IPS DF 4.7 (cell line): ENCODE data around the gene CLK1.
A peak's percentile ranks its signal among the peaks of the same experiment; 100 is the strongest.
"Not testable (repeated sequence)": the region's sequence is repeated elsewhere in the genome, so short reads cannot be mapped to it uniquely, and the experiment has no call there.

Experiments used
- DNase-seq: peaks from one replicate; pipeline ENCODE4 v3.0.0-alpha.2; 2013; ENCODE audit warnings: low spot score; ENCODE audit errors: extremely low read depth

CLK1 gene

GRCh38 chr2:200864176-200865034, at the start of gene CLK1:
CLK1 (minus strand) TSS chr2:200864658; CDS start chr2:200861862, 2,796 bp downstream.
- no peak for DNase-seq

- DNase-seq = no peak
Observed at GRCh38 chr2:200913654-200914053, 49.2 kb upstream of the CLK1 start.

- DNase-seq = no peak
Observed at GRCh38 chr2:200909958-200910357, 45.5 kb upstream of the CLK1 start.

GRCh38 chr2:200905618-200906296, 41.3 kb upstream of the CLK1 start:
- peak; percentile 28 for DNase-seq

DNA sequence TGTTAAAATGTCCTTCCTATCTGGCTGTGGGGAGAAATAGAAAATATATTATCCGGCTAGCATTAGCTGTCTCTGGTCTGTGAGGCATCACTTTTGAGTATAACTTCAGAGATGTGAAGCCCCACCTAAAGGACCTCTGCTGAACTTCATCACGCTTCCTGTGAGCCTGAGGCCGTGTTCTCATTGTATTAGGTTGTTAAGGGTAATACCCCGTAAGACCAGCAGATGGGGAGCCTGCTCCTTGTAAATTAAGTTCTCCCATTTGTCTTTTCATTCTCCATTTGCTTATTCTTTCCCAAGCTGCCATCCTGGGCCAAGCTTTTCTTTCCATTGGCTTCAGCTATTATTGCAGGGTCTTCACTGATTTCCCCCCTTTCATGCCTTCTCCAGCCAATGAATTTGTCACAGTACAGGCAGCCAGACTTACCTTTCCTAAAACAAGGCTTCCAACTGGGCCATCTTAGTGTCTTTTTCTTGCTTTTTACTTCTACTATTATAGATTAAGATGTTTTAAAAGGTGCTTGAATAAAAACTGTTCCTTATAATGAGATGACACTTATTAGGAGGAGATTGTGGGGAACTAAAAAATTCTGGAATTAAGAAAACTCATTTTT, 37.1 kb upstream of the CLK1 start:
- DNase-seq = peak; percentile 72

DNA sequence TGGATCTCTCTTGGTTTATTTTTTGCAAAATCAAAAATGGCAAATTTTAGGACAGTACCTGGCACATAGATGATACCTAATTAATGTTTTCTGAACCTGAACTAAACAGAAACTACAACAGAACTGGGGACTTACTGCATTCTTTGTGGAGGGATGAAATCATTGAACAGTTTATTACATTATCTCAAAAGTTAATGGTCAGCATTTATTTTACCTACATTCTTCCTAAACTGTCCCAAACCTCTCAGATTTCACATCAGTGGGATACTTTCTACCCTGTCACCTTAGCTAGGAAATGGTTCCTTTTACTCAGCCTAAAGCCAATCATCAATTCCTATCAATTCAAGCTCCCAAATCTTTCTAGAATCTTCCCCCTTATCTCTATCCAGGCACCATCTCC, 35.0 kb upstream of the CLK1 start:
- DNase-seq = no peak

- peak; percentile 95 for DNase-seq
Observed at GRCh38 chr2:200888704-200889625, 24.5 kb upstream of the CLK1 start, which contains the start of the genes NIF3L1 and PPIL3. NIF3L1 (plus strand) TSS chr2:200889371; CDS start chr2:200891944, 2,573 bp downstream. PPIL3 (minus strand) TSS chr2:200889077; CDS start chr2:200887615, 1,462 bp downstream.

DNA sequence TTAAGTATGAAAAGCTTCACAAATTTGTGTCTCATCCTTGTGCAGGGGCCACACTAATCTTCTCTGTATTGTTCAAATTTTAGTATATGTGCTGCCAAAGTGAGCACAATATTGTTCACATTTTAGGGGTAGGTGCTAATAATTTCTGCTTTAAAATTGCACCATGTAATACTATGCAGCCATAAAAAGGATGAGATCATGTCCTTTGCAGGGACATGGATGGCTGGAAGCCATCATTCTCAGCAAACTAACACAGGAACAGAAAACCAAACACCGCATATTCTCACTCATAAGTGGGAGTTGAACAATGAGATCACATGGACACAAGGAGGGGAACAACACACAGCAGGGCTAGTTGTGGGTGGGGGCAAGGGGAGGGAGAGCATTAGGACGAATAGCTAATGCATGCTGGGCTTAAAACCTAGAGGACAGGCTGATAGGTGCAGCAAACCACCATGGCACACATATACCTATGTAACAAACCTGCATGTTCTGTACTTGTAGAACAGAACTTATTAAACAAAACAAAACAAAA, 17.3 kb upstream of the CLK1 start:
- not testable (repeated sequence) for DNase-seq

- no peak for DNase-seq
Observed at GRCh38 chr2:200878289-200878880, 13.9 kb upstream of the CLK1 start.

- no peak for DNase-seq
Observed at GRCh38 chr2:200877443-200877842, 13.0 kb upstream of the CLK1 start.

- DNase-seq = no peak
Observed at GRCh38 chr2:200873560-200873959, 9.1 kb upstream of the CLK1 start.

DNA sequence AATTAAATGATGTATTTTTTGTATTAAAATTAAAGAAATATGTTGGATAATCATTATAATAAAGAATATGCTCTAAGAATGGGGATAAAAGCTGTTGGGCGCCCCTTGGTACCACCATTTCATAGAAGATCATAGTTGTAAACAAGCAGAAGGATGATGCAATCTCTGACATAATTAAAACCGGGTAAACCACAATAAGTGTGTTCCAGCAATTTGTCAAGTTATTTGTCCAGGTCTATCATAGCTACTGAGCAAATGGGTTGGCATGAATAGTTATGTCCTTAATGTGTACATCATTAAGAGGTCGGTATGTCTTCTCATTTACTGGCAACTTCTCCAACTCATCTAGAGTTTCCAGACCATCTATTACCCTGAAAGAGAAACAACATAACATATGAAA, 6.7 kb upstream of the CLK1 start:
- DNase-seq = no peak

DNA sequence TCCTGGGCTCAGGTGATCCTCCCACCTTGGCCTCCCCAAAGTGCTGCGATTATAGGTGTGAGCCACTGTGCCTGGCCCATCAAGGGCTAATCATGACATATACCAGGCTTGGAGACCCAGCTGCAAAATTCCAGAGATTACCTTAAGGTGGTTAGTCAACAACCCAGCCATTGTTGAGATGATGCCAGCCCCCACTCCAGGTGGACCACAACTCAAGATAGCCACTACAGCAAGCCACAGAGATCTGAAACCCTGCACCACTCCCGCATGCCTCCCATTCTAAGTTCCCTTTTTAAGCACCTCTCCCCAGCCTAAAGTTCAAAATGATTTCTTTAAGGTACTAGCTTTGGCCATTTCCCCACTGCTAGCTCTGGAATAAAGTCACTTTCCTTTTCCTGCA, 4.6 kb upstream of the CLK1 start:
- no peak for DNase-seq

DNA sequence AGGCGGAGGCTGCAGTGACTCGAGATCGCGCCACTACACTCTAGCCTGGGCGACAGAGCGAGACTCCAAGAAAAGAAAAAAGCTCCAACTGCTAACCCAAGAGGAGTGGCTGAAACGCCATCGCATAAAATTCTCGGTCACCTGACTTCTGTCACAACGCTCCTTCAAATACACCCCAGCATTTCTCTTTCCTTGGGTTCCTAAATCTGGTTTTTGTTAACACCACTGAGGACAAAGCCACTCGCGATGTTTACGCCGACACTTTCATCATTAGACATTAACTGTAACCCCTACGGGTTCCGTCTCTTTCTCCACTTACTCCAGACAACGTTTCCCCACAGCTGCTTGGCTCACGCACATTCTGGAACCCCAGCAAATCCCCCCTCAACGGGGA, 679 bp downstream of the CLK1 start:
- DNase-seq = no peak

DNA sequence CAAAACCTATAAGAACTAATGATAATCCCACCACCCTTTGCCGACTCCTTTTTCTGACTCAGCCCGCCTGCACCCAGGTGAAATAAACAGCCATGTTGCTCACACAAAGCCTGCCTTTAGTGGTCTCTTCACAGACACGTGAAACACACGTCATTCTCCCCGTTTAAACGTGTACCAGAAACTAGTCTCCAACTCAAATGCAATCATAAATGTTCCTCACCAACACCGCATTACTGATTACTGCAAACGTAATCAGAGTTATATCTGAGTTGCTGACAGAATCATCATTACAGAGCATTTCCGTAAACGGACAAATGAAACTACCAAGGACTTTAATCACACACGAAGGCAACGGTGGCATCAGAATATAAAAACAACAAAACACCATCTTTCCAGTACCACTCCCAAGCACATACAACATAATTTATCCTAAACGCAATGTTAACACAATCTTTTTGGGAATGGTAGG, 1.9 kb downstream of the CLK1 start:
- no peak for DNase-seq

DNA sequence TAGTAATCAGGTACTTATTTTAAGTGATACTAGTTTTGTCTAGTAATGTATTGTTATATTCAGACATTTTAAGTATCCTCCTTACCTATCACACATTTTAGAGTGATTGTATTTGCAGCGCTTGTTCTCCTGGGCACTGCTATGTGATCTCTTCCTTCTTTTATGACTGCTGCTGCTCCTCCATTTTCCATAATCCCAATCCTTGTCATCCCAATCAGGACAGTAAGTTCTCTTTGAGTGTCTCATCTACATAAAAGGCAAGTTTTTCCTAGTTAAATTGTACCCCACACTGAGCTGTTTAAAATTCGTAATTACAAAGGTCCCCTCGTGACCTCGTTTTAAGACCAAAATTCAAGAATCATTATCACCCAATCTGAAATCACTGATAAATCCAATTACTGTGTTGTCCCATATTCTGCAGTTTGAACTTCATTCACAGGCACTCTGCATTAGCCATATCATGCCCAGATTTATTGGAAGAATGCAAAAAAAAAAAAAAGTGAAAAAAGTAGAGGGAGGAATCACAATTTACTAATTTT, 2.8 kb downstream of the CLK1 start:
- no peak for DNase-seq

DNA sequence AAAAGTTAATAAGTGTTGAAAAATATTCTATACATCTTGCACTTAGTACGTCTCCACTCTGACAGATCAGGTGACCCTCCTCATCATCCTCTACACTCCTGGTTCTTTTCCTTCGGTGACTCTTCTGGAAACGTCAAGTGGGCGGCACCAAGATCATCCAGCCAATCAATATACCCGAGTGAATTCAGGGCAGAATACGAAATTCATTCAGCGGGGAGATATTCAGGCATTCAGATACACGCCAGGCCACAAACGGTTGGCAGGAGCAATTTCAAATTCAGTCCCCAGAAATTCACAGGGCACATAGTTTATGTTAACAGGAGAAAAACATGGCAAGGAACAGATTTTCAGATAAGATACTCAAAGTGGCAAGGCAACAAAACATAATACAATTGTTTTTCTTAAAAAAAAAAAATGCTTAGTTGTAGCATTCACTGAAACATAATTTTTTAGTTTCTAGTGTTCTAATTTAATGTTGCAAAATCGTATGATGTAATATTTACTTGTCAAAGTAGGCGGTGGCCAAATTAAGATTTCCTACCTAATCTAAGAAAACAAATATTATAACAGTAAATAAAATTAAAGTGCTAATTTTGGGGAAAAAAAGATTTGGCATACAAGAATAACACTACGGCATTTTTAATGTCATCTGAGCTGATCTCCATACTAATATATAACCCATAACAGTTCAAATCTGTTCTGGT, 4.2 kb downstream of the CLK1 start:
- DNase-seq = no peak

DNA sequence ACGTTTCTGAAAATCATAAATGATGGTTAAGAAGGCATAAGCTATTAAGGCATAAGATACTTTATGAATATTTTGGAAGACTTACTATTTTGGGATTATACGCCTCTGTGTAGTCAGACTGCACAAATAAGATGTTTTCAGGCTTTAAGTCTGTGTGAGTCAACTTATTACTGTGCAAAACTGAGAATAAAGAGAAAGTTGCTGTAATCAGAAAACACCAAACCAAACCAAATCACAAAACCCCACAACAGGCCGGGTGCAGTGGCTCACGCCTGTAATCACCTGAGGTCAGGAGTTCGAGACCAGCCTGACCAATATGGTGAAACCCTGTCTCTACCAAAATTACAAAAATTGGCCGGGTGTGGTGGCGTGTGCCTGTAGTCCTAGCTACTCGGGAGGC, 7.7 kb downstream of the CLK1 start:
- no peak for DNase-seq

- DNase-seq = no peak
Observed at GRCh38 chr2:200852605-200853004, 11.9 kb downstream of the CLK1 start.
